HG03558 (cell line): ENCODE data around the gene CLEC2L.

Experiments used
- ATAC-seq: cut with Tn5 transposase; IDR thresholded peaks from one replicate; pipeline ENCODE4 v1.9.1; 2021; ENCODE audit warnings: moderate number of reproducible peaks; ENCODE audit not compliant: unreplicated experiment; ENCODE audit errors: extremely low read depth

The CLEC2L gene

DNA sequence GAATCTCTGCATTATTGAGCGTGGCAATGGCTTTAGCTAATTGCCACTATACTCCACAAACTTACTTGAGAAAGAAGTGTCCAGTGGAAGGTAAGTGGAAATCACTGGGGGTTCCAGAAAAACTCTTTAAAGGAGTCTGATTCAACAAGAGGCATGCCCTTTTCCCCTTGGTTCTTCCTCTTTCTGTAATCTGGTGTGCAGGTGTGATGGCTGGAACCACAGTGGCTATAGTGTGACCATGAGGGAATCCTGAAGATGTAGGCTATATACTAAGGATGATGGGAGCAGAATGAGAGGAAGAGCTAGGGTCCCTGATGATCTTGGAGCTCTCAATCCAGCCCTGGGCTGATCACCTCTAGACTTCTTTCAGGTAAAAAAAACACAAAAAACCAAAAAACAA lies 2.0 kb upstream of the CLEC2L start:
- no peak for ATAC-seq

DNA sequence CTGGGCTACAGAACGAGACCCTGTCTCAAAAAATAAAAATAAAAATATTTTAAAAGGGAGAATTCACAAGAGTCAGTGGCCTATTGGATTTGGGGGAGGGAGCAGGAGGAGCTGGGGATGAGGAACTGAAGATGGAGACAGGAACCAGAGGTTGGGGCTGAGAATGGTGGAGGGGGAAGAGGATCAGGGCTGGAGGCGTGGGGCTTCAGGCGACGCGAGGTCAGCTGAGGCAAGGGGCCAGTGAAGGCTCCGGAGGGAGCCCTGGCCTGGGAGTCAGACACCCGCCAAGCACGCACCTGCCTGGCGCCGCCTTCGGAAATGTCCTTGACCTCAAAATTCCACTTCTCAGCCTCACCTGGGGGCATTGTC lies 671 bp upstream of the CLEC2L start:
- no peak for ATAC-seq

DNA sequence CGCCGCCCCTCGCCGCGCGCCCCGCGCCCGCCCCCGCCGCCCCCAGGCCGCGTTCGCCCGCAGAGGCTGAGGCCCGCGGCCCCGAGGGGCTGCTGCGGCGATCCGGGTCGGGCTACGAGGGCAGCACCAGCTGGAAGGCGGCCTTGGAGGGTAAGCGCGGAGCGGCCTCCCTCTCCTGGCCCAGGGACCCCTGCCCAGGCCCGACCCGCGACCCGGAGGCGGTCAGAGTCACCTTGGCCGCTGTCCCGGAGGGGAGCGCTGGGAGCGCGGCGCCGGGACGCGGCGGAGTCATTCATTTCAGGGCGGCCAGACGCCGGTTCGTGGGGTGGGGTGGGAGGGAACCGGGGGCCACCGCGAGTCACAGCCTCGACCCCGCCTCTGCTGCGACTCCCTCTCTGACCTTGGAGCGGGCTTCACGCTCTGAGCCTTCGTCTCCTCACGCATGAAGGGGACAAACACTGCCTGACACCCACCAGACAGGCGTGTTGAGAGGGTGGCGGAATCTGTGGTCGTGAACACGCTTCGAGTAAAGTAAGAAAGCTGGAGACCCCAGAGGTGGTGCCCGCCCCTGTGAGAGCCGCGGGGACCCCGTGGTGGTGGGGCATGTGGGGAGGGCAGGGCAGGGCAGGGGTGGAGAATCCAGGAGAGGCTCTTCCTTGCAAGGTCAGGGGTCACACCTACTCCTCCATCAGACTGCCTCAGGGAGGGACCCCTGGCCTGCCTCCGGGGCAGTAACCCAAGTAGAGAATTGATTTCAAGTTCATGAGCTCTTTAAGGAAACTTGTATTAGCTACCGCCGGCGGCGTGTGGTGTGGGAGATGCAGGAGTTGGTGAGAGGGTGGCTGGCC lies 707 bp downstream of the CLEC2L start:
- no peak for ATAC-seq

DNA sequence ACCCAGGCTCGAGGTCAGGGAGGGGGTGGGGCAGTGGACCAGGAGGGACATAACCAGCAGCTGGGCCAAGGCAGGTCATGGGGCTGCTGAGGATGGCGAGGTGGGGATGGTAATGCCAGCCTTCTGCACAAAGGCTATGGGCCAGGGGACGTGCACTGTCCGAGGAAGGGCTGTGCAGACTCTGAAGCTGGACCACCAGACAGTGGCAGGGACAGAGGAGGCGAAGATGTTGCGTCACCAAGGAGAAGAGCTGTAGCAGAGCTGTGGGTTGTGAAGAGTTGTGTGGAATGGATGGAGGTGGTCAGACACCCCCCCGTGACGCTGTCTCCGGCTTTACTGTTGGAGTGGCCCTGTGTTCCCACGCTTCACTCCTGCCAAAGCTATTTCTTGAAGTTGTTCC lies 1.8 kb downstream of the CLEC2L start:
- no peak for ATAC-seq

DNA sequence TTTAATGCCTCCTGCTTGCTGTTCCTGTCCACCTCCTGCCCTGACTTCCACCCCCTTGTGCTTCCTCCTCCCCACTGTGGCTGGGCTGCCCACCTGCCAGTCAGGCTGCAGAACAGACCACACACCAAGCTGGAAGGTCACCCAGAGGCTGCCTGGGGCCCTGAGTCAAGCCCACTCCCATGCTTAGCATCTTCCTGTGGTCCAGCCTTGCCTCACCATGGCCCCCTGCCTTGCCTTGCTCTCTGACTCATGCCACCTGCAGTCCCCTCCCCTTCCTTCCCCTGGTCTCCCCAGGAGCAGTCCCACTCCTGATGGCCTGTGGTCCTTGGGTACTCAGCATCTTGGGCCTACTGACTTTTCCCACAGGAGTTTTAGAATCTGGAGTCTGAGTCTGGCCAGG lies 2.3 kb downstream of the CLEC2L start:
- no peak for ATAC-seq

DNA sequence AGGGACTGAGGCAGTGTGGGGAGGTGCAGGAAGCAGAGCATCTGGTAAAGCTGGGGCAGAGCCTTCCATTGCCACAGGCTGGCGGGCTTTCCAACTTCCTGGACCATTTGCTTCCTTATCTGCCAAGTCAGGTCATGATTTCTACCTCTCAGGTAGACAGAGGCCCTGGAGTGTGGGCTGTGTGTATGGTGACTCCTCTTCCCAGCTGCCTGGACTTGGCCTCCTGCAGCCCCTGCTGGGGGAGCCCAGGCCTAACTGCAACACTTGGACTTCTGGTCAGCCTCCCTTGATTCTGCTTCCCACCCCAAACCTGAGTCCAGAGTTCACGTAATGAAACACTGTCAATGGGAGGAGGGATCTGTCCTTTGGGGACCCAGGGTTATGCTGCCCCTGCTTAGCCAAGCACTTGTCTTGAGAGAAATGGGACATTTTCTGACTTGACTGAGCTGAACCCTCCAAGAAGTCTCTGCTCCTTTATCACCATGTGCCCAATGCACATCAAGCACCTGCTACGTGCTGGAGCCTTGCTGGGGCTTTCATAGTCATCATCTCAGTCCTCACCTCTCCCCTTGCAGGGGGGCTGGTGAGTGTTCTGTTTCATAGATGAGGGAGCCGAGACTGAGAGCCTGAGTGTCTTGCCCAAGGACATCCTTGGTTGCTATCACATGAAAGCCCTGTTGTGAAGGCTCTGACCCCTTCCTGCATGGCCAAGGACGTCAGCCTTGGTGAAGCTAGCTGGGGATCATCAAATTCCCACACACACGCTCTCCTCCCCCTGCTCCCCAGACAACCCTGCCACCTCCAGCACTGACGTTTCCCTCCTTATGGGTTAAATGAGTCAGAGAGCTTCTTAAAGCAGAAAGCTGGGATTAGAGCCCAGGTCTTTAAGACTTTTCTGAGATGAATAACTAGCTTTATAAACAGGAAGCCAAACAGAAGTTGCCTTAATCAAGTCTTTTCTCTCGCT lies 3.4 kb downstream of the CLEC2L start:
- ATAC-seq: no peak

DNA sequence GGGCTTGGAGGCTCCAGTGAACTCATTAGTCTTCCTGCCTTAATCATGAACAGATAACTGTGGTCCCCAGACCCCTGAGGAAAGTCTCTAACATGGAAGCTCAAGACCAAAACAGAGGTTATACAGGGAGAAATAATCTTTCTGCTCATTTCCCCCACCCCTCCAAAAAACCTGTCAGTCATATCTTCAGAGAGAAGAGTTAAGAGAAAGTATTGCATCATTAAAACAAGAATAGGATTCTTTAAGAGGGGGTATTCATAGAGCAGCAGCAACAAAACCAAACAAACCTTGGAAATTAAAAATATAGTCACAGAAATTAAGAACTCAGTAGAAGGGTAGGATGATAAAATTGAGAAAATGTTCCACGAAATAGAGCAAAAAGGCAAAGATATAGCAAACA lies 7.6 kb downstream of the CLEC2L start:
- no peak for ATAC-seq

DNA sequence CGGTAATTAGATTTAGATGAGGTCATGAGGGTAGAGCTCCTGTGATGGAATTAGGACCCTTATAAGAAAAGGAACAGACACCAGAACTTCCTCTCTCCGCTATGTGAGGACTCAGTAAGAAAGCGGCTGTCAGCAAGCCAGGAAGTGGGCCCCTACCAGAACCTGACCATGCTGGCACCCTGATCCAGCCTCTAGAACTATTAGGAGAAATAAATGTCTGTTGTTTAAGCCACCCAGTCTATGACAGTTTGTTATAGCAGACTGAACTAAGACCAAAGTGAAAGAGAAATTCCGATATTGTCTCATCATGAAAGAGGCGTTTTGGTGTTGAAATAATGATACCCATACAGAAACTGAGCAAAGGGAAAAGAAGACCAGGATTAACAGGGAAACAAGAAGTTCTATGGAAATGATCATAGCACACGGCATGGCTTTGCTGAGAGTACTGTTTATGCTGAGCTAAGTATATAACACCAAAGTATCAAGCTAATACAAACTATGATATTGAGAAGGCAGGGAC lies 9.2 kb downstream of the CLEC2L start:
- ATAC-seq: no peak

DNA sequence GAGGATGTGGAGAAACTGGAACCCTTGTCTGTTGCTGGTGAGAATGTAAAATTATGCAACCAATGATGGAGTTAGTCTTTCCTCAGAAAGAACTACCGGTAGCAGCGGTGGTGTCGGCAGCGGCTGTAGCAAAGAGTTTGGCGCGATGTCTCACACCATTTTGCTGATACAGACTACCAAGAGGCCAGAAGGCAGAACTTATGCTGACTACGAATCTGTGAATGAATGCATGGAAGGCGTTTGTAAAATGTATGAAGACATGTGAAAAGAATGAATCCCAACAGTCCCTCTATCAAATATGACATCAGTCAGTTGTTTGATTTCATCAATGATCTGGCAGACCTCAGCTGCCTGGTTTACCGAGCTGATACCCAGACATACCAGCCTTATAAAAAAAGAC lies 10.6 kb downstream of the CLEC2L start:
- no peak for ATAC-seq

DNA sequence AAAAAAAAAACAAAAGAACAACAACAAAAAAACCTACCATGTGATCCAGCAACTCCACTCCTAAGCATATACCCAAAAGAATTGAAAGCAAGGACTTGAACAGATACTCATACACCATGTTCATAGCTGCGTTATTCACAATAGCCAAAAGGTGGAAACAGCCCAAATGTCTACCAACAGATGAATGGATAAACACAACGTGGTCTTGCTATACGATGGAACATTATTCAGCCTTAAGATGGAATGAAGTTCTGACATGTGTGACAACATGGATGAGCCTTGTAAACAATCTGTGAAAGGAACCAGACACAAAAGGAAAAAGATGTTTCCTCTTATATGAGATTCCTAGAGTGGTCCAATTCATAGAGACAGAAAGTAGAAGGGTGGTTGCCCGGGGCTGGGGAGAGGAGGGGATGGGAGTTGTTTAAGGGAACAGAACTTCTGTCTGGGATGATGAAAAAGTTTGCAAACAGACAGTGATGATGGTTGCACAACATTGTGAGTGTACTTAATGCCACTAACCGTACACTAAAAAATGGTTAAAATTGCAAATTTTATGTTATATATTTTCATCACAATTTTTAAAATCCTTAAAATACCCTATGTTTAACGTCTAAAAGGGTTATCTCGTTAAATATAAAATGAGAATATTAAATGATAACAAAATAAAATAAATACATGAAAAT lies 11.6 kb downstream of the CLEC2L start:
- ATAC-seq: no peak

DNA sequence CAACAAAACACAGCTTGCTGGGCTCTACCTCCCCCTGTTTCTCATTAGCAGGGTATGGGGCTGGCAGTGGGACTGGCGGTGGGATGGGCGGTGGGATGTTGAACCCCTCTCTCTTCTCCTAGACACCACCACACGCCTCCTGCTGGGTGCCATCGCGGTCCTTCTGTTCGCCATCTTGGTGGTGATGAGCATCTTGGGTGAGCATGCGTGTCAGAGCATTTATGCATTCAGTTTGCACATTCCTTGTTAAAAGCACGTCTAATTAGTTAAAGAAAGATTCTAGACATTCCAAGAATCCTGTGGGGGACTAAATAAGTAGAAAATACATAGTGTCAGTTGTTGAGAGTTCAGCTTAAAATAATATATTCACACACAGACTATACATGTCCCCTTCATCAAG lies 12.7 kb downstream of the CLEC2L start:
- ATAC-seq: no peak

DNA sequence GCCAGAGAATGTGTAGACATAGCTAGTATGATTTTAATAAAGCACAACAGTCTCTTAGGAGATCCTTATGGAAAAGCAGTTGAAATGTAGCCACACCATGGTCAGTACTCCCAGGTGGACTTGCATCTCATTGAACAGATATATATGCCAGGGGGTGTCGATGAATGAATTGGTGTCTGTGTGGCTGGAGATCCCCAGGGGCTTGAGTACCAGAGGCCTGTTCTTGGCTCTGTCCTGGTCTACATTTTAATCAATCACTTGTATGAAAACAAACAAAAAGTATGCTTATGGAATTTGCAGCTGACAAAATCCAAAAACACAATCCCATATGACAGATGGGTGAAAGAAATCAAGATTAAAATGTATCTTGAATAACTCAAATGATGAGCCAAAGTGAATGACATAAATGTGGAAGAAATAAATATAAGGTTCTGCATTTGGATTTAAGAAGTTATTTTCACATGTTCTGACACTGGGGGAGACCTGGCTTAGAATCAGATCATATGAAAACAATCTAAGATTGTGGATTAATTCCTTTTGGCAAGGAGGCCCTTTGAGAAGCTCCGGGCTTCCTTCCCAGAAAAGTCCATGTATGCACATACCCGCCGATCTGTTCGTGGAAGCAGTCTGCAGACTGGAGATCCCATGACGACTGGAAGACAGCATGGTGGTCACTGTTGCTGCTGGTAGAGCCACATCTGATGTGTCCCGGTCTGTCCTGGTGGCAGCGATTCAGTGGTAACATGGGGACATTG lies 15.6 kb downstream of the CLEC2L start:
- no peak for ATAC-seq

DNA sequence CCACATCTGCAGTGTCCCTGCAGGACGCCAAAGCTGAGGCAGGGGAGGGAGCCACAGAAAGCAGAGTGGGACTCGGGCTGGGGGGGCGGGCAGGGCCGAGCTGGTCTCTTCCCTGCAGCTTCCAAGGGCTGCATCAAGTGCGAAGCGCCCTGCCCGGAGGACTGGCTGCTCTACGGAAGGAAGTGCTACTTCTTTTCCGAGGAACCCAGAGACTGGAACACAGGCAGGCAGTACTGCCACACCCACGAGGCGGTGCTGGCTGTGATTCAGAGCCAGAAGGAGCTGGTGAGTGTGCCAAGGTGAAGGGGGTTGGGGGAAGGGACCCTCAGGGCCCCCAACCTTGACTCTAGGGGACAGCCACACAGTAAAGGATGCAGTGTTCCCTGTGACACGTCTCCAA lies 16.7 kb downstream of the CLEC2L start:
- ATAC-seq: no peak

DNA sequence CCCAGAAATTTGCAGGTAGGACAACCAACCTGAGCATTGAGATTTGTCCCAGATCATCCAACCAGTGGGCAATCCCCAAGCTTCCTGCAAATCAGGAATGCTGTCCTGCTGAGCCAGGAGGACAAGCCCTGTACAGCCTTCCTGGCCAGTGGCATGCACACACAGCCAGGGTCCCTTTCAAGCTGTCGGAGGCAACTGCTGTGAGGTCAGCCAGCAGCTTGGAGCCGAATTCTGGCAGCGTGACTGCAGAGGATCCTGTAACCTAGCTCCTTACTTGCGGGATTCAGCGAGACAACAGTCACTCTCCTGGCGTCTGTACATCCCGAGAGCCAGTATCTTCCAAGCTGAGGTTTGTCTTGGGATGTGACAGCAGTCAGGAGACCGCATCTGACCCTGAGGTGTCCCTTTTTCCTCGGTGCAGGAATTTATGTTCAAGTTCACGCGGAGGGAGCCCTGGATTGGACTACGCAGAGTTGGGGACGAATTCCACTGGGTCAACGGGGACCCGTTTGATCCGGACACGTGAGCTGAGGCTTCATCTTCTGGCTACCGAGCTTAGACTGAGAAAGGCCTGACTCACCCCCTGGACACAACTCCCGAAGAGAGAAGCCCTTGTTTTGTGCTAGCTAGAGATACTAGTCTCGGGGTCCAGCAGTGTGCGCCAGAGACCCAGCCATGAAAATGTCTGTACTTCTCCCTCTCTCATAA lies 18.3 kb downstream of the CLEC2L start:
- no peak for ATAC-seq

DNA sequence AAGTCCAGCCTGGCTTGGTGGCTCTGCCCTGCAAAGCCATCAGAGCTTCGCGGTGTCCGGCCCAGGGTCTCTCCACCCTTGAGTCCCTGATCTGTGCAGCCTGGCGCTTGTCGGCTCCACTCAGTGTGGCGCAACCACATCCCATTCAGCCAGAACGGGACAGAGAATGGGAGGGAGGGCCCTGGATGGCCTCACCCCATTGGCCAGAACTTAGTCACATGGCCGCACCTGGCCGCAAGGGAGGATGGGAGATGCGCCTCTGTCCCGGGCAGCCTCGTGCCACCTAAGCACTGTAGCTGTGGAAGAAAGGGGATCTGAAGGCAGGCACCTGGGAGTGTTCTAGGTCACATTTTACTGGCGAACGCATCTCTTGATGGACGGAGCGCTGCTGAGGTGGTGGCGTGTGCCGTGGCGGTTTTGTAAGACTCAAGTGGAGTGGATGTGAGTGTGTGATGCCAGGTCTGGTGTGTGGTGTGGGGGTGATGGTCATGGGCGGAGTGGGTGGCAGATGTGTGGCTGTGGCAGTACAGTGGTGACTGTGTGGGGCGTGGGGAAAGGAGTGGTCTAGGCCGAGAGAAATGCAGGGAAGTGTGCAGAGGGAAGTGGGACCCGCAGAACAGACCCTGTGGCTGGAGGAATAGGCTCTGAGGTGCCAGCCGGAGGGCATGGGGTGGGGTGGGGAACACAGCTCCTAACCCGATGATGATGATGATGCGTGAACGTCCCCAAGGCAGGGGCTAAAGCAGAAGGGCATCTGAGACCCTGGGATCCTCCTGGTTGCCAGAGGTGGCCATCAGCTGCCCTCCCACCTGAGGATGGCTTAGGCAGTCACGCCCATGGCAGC lies 19.0 kb downstream of the CLEC2L start:
- ATAC-seq: no peak

DNA sequence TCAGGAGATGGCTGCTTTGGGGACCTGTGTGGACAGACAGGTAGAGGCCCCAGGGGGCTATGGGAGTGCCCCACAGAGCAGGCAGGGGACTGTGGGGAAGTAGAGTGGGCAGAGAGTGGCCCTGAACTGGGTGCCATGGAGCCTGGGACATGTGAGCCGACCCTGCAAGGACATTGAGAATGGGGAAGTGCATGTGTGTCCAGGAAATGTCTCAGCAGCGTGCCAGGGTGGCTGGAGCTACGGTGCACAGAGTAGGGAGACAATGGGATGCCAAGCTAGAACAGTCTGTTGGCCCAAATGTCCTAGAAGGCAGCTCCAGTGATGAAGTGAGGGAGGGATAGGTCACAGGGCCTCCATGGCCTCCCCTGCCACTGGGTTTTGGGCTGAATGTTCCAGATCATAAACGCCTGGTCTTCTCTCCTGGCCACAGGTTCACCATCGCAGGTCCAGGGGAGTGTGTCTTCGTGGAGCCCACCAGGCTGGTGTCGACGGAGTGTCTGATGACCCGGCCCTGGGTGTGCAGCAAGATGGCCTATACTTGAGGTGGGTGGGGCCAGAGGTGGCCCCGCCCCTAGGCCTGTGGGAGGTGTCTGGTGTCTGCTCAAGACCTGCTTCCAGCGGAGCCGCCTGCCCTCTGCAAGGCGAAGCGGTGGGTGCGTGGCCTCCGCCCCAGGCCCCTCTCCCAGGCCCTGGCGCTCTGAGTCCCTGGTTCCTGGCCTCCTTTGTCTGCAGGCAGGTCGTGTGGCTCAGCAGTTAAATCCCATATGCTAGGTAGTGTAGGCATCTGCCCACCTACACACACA lies 20.5 kb downstream of the CLEC2L start:
- no peak for ATAC-seq

DNA sequence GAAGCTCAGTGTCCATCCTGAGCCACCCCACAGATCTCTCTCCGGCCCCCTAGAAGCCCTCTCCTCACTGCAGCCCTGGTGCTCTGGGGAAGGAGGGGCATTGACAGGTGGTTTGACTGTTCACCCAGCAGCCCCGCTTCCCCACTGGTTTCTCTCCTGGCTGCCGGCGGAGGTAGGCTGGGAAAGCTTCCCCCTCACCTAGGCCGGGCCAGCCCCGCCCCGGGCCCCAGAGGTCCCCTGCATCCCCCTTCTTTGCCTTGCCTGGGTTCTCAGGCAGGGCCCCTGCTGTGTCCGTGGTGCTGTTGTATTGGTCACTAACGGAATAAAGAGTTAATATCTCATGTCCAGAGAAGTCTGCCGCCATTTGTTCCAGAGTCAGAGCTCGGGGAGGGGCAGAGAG lies 21.2 kb downstream of the CLEC2L start:
- no peak for ATAC-seq
